ENCODE measurements around the gene KRABD2.
A peak's percentile ranks its signal among the peaks of the same experiment; 100 is the strongest.
"Not testable (repeated sequence)": the region's sequence is repeated elsewhere in the genome, so short reads cannot be mapped to it uniquely, and the experiment has no call there.

The KRABD2 gene

GRCh38 chr17:8392674-8393469 is 16.4 kb upstream of the KRABD2 start:
- DNase-seq = no peak

- DNase-seq = no peak
Observed at GRCh38 chr17:8392274-8392673, 15.8 kb upstream of the KRABD2 start.

- no peak for DNase-seq
Observed at GRCh38 chr17:8391711-8392110, 15.2 kb upstream of the KRABD2 start.

- DNase-seq = no peak
Observed at GRCh38 chr17:8387914-8388651, 11.6 kb upstream of the KRABD2 start.

- DNase-seq = no peak
Observed at GRCh38 chr17:8386841-8387240, 10.3 kb upstream of the KRABD2 start.

GRCh38 chr17:8384801-8385378 is 8.4 kb upstream of the KRABD2 start:
- no peak for DNase-seq

GRCh38 chr17:8383143-8383822 is 6.8 kb upstream of the KRABD2 start, which contains the start of gene RPL26:
RPL26 (minus strand) TSS chr17:8383193; CDS start chr17:8382310, 883 bp downstream.
- DNase-seq = peak; percentile 95 to 98 (median 95)

GRCh38 chr17:8382880-8383142 is 6.3 kb upstream of the KRABD2 start:
- peak in 1 of 3 experiments; percentile 66 for DNase-seq

GRCh38 chr17:8382052-8382879 is 5.8 kb upstream of the KRABD2 start:
- DNase-seq = peak in 1 of 3 experiments; percentile 4

GRCh38 chr17:8380049-8380448 is 3.5 kb upstream of the KRABD2 start:
- no peak for DNase-seq

GRCh38 chr17:8378117-8378516 is 1.6 kb upstream of the KRABD2 start:
- DNase-seq = not testable (repeated sequence)

- peak in 1 of 3 experiments; percentile 8 for DNase-seq
Observed at GRCh38 chr17:8377422-8377821, 918 bp upstream of the KRABD2 start.

- peak in 2 of 3 experiments; percentile 14 to 61 for DNase-seq
Observed at GRCh38 chr17:8375738-8376259, 705 bp downstream of the KRABD2 start.

- not testable (repeated sequence) for DNase-seq
Observed at GRCh38 chr17:8373856-8374255, 2.6 kb downstream of the KRABD2 start.

- DNase-seq = no peak
Observed at GRCh38 chr17:8372422-8372821, 4.1 kb downstream of the KRABD2 start.

- DNase-seq = no peak
Observed at GRCh38 chr17:8371786-8372185, 4.7 kb downstream of the KRABD2 start.

GRCh38 chr17:8369944-8370343 is 6.6 kb downstream of the KRABD2 start:
- DNase-seq = no peak

- no peak for DNase-seq
Observed at GRCh38 chr17:8368193-8368592, 8.3 kb downstream of the KRABD2 start.

GRCh38 chr17:8366231-8366630 is 10.3 kb downstream of the KRABD2 start:
- no peak for DNase-seq

- DNase-seq = no peak
Observed at GRCh38 chr17:8365143-8365542, 11.4 kb downstream of the KRABD2 start.

- no peak for DNase-seq
Observed at GRCh38 chr17:8362651-8363332, 13.7 kb downstream of the KRABD2 start.

- no peak for DNase-seq
Observed at GRCh38 chr17:8360751-8361150, 15.8 kb downstream of the KRABD2 start.
